Osteoblast (primary cell): ENCODE results near the gene BTG4. TPM values are rescaled to one million over a fixed set of nuclear protein-coding genes. Genes with fewer than 3 reads are reported as not detected.

Source experiments
- DNase-seq: peaks from one replicate; pipeline ENCODE4 v3.0.0; 2011; ENCODE audit warnings: low spot score, mixed read lengths; ENCODE audit not compliant: insufficient read length; ENCODE audit errors: missing footprints
- H2AFZ ChIP-seq: 2 replicates; pipeline ENCODE4 v1.6.0; 2011; ENCODE audit warnings: mild to moderate bottlenecking, low read length
- H3K27ac ChIP-seq: 2 replicates; pipeline ENCODE4 v1.5.1; 2011; ENCODE audit warnings: mild to moderate bottlenecking, low read depth, low read length, moderate library complexity
- H3K27me3 ChIP-seq: 2 replicates; pipeline ENCODE4 v1.6.0; 2012; ENCODE audit warnings: mild to moderate bottlenecking, control low read depth, inconsistent platforms, low read length, moderate library complexity; ENCODE audit not compliant: insufficient read depth
- H3K36me3 ChIP-seq: 2 replicates; pipeline ENCODE4 v1.5.1; 2011; ENCODE audit warnings: mild to moderate bottlenecking, low read length, control low read depth, moderate library complexity; ENCODE audit not compliant: insufficient read depth
- H3K4me1 ChIP-seq: 2 replicates; pipeline ENCODE4 v1.5.1; 2011; ENCODE audit warnings: mild to moderate bottlenecking, low read length, control low read depth, moderate library complexity; ENCODE audit not compliant: insufficient read depth
- H3K4me2 ChIP-seq: 2 replicates; pipeline ENCODE4 v1.6.0; 2011; ENCODE audit warnings: mild to moderate bottlenecking, low read length; ENCODE audit not compliant: insufficient read depth
- H3K4me3 ChIP-seq: fragments of 200-600 bp; sonication (generic); 3 replicates; pipeline ENCODE4 v1.5.1; 2012; ENCODE audit warnings: mild to moderate bottlenecking, low read length, inconsistent platforms; ENCODE audit not compliant: insufficient read depth
- H3K79me2 ChIP-seq: 2 replicates; pipeline ENCODE4 v1.6.0; 2012; ENCODE audit warnings: mild to moderate bottlenecking, low read length, control low read depth, inconsistent platforms; ENCODE audit not compliant: insufficient read depth
- H3K9me3 ChIP-seq: 2 replicates; pipeline ENCODE4 v1.5.1; 2011; ENCODE audit warnings: low read depth, low read length, control low read depth
- H4K20me1 ChIP-seq: 2 replicates; pipeline ENCODE4 v1.6.0; 2012; ENCODE audit warnings: mild to moderate bottlenecking, low read length, control low read depth; ENCODE audit not compliant: insufficient read depth
- CTCF ChIP-seq: IDR thresholded peaks from 2 replicates; pipeline ENCODE4 v1.5.1; 2011; ENCODE audit warnings: mild to moderate bottlenecking, low read depth, low read length, moderate library complexity; ENCODE audit errors: extremely low read depth
- total RNA-seq: library from RNA; depleted of rRNA; stranded (reverse); fragments of >200 nt; gene quantifications from 2 replicates; pipeline ENCODE4 v1.2.3, GENCODE V29; 2012

The BTG4 gene
- total RNA-seq, 1 donor: not detected

- Histone ChIP-seq H3K9me3 (no peaks in the 10 kb centered on the region), H3K79me2 (no peaks in the 10 kb centered on the region), H3K4me2 (no peak overlapping the region), H3K36me3 (no peaks in the 10 kb centered on the region), H2AFZ (no peak overlapping the region), H3K27ac (no peak overlapping the region), H3K4me3 (no peak overlapping the region), H3K27me3 (no peaks in the 10 kb centered on the region), H3K4me1 (peaks cover 5% of the 10 kb centered on the region), H4K20me1 (no peaks in the 10 kb centered on the region)
- no peak for TF ChIP-seq CTCF
- DNase-seq: no peak
These were observed 3.4 kb upstream of the BTG4 start for GRCh38 chr11:111515591-111515990.

- no peaks in the 10 kb centered on the region for H3K9me3 ChIP-seq
- DNase-seq: peak; percentile 91
- H3K79me2 ChIP-seq: no peaks in the 10 kb centered on the region
- H3K27ac ChIP-seq: no peak within 1 kb of the TSS
- no peaks in the 10 kb centered on the region for H3K4me1 ChIP-seq
- peak within 1 kb of the TSS; percentile 50 for H2AFZ ChIP-seq
- H4K20me1 ChIP-seq: no peaks in the 10 kb centered on the region
- no peaks in the 10 kb centered on the region for H3K36me3 ChIP-seq
- H3K4me3 ChIP-seq: peak within 1 kb of the TSS; percentile 48
- peak within 1 kb of the TSS; percentile 64 for H3K4me2 ChIP-seq
- TF ChIP-seq CTCF: peak; percentile 7
- H3K27me3 ChIP-seq: no peaks in the 10 kb centered on the region
These were observed 2.2 kb upstream of the BTG4 start, which contains the start of gene HOATZ for GRCh38 chr11:111514216-111515031. TSS of gene HOATZ (plus strand) at chr11:111514778. CDS start at chr11:111514785, 7 bp downstream.

DNA sequence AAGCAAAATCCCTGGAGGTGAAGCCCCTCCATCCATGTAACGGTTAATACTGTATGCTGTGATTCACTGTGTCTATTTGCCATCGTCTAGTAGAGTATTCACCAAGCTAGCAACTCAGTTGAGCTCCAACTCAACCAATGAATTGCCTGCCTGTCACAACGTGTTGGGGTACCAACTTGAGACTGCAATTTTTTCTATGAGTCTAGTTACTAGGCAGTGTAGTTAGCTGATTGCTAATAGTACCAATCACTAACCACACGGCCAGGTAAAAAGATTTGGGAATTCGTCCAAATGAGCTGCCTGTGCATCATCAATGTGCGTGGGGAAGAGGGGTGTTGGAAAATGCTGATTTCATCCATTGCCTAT lies 1.0 kb upstream of the BTG4 start:
- Histone ChIP-seq H3K4me1 (no peaks in the 10 kb centered on the region), H3K36me3 (no peaks in the 10 kb centered on the region), H3K9me3 (no peaks in the 10 kb centered on the region), H3K27me3 (no peaks in the 10 kb centered on the region), H4K20me1 (no peaks in the 10 kb centered on the region), H3K4me2 (peak overlapping the region; percentile 77), H3K79me2 (no peaks in the 10 kb centered on the region), H2AFZ (peak overlapping the region; percentile 80), H3K27ac (no peak overlapping the region), H3K4me3 (peak overlapping the region; percentile 71)
- DNase-seq: no peak
- TF ChIP-seq CTCF: no peak

DNA sequence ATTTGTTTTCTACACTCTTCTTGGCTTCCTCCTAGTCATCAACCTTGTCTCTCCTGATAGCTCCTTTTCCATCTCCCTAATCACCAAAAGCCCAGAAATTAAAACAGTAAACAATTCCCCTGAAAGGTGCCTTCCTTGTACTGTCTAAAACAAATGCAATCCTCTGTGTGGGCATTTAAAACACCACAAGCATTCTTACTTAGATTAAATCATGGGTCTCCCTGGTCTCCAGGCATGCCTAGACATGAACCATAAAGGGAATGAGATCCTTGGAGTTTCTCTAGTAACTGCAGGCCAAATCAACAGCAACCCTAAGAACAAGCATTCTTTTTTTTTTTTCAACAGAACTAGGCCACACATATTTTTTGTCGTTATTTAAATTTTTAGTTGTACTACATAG lies 1.9 kb downstream of the BTG4 start:
- H3K4me2 ChIP-seq: no peak overlapping the region
- no peak for DNase-seq
- H3K27ac ChIP-seq: no peak overlapping the region
- H3K4me3 ChIP-seq: no peak overlapping the region
- no peaks in the 10 kb centered on the region for H3K79me2 ChIP-seq
- peak overlapping the region; percentile 46 for H2AFZ ChIP-seq
- no peaks in the 10 kb centered on the region for H3K27me3 ChIP-seq
- no peaks in the 10 kb centered on the region for H3K4me1 ChIP-seq
- no peaks in the 10 kb centered on the region for H3K9me3 ChIP-seq
- no peak for TF ChIP-seq CTCF
- no peaks in the 10 kb centered on the region for H4K20me1 ChIP-seq
- no peaks in the 10 kb centered on the region for H3K36me3 ChIP-seq
